Measurements from ENCODE around the gene NPHP4.

Gene NPHP4

GRCh38 chr1:6002714-6003501 lies 10.7 kb upstream of the NPHP4 start:
- no peak for DNase-seq

- no peak for DNase-seq
These were observed 9.9 kb upstream of the NPHP4 start for GRCh38 chr1:6001992-6002576.

- DNase-seq, result no peak
These were observed 8.4 kb upstream of the NPHP4 start for GRCh38 chr1:6000444-6001288.

- DNase-seq, result no peak
These were observed 7.7 kb upstream of the NPHP4 start for GRCh38 chr1:5999711-6000443.

GRCh38 chr1:5998906-5999301 lies 6.7 kb upstream of the NPHP4 start:
- no peak for DNase-seq

- DNase-seq, result no peak
These were observed 6.1 kb upstream of the NPHP4 start for GRCh38 chr1:5998051-5998905.

GRCh38 chr1:5997316-5997715 lies 5.1 kb upstream of the NPHP4 start:
- no peak for DNase-seq

GRCh38 chr1:5996641-5997270 lies 4.5 kb upstream of the NPHP4 start:
- DNase-seq, result no peak

- DNase-seq, result no peak
These were observed 3.8 kb upstream of the NPHP4 start for GRCh38 chr1:5995871-5996630.

GRCh38 chr1:5994713-5995621 lies 2.7 kb upstream of the NPHP4 start:
- DNase-seq, result no peak

- no peak for DNase-seq
These were observed 1.6 kb upstream of the NPHP4 start for GRCh38 chr1:5993556-5994491.

GRCh38 chr1:5992814-5993555 lies 760 bp upstream of the NPHP4 start:
- DNase-seq, result no peak

GRCh38 chr1:5991381-5992025 lies 722 bp downstream of the NPHP4 start:
- DNase-seq, result no peak

- no peak for DNase-seq
These were observed 1.3 kb downstream of the NPHP4 start for GRCh38 chr1:5990913-5991312.

GRCh38 chr1:5989731-5990271 lies 2.4 kb downstream of the NPHP4 start:
- DNase-seq, result no peak

- DNase-seq, result no peak
These were observed 3.0 kb downstream of the NPHP4 start for GRCh38 chr1:5989286-5989605.
